Subcutaneous adipose tissue (tissue), 4 donors: ENCODE measurements around the gene UBE2G2. TPM values are rescaled to one million over a fixed set of nuclear protein-coding genes. Genes with fewer than 3 reads are reported as not detected.

ENCODE experiments used
- total RNA-seq, 4 donors: library from RNA; depleted of rRNA; stranded (reverse); fragments of >200 nt; gene quantifications; one replicate each; pipeline ENCODE4 v1.1.0, GENCODE V29; 2016
- TF ChIP-seq, protein P1 (sequence below): fragments of 450-650 bp; IDR thresholded peaks from one replicate; pipeline ENCODE4 v1.5.1; 2016; ENCODE audit warnings: low read depth, mild to moderate bottlenecking, control low read depth, antibody characterized with exemption, moderate library complexity

Gene UBE2G2
- total RNA-seq, 4 donors from 2014 or later: 64.4 to 144 (median 100) TPM

DNA sequence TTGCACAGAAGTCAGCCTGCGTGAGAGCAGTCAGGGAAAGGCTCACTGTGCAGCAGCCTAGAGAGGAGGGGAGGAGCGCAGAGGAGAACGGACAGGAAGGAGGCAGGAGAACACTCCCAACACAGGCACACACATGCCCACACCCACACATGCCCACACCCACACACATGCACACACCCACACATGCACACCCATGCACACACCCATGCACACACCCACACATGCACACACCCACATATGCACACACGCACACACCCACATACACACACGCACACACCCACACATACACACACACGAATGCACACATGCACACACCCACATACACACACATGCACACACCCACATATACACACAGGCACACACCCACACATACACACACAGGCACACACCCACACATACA, 9.2 kb upstream of the UBE2G2 start:
- TF ChIP-seq, protein P1, sequence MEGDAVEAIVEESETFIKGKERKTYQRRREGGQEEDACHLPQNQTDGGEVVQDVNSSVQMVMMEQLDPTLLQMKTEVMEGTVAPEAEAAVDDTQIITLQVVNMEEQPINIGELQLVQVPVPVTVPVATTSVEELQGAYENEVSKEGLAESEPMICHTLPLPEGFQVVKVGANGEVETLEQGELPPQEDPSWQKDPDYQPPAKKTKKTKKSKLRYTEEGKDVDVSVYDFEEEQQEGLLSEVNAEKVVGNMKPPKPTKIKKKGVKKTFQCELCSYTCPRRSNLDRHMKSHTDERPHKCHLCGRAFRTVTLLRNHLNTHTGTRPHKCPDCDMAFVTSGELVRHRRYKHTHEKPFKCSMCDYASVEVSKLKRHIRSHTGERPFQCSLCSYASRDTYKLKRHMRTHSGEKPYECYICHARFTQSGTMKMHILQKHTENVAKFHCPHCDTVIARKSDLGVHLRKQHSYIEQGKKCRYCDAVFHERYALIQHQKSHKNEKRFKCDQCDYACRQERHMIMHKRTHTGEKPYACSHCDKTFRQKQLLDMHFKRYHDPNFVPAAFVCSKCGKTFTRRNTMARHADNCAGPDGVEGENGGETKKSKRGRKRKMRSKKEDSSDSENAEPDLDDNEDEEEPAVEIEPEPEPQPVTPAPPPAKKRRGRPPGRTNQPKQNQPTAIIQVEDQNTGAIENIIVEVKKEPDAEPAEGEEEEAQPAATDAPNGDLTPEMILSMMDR: no peak

DNA sequence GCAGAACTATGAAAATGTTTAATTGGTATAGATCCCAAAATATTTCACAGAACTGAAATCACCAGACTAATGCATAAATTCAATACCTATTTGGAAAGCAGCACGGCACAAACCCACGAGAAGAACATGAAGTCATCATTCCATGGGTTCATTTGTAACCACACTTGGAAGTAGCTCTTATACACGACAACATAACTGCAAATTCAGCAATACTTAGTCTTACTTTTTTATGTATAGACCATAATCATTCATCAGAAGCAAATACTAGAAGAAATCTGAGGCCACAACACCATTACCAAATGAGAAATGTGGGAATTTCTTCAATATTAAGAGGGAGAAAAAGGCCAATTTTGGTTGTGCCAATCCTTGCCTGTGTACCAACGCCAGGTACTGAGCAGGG, 4.2 kb upstream of the UBE2G2 start:
- TF ChIP-seq, protein P1: no peak

DNA sequence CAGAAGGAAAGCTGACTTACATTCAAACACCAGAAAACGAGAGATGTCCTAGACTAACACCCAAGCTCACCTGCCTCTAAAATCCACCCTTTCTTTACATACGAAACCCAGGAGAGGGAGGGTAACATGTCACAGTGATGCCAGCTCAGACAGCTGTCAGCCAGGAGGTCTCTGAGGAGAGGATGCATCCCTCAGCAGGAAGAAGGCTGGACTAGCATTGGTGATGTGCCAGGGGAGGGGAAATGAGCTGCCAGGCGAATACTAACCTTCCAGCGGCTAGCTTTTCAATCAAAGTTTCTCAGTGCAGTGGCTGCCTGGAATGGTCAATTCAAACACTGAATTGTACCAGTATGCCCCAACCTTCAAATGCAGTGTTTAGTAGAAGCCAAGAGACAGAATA, 3.6 kb upstream of the UBE2G2 start:
- TF ChIP-seq, protein P1: no peak

DNA sequence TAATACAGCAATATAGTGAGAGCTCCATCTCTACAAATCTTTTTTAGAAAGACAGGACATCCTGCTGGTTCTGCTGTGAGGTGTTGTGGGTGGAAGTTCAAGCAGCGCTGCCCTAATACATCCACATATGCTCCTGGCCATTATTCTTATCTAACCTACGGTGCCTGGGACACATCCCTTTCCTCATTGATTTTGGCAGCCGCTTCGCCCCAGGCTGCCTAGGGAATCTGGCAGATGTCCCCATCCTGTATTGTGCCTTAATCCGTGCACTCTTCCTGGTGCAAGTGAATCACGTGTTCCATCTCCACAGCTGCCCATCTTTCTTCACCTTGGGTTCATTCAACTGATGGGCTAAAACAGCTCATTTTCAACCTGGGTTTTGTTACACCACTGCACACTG, 3.1 kb upstream of the UBE2G2 start:
- TF ChIP-seq, protein P1: no peak

DNA sequence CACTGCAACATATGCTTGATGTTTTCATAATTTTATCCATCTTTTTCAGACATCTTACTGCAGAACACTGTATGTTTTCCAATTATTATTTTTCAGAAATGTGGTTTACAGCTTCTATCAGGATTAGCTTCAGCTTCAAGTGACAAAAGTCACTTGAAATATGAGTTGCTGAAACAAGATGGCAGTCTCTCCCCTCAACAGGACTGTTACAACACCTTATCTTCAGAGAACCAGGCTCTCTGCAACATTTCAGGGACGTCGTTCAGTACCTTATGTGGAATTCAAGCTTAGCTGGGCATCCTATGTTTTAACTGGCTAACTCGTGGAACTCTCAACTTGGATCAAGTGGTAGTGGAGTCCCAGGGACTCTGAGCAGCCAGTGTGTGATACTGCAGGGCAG, 2.0 kb upstream of the UBE2G2 start:
- TF ChIP-seq, protein P1: no peak

DNA sequence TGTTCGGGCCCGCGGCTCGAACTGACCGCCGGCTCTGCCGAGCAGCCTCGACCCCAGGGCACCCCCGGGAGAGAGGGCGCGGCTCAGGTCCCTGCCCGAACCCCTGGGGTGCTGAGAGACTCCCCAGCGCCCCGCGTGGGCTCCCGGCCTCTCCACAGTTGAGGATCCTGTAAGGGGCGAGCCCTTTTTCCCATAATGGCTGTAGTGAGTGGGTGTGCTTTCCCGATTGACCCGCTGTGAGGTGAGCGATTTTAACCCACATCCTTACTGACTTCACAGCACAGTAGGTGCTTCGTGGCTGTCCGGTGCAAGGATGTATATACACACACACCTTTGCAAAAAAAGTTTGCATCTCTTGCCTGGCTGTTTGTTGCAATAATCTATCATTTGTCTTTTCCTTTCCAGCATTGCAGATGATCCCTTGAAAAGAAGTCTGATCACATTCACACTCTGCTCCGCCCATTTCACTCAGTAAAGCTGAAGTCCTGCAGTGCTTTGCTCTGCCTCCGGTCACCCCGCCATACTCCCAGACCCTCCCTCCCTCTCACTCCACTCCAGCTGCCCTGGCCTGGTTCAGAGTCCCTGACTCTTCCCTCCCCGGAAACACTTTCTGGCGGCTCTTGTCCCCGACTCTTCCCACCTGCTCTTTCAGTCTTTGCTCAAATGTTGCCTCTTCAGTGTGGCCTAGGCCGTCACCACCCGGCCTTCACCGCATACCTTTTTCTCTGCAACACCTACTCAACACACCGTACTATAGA, 955 bp upstream of the UBE2G2 start:
- TF ChIP-seq, protein P1: no peak

DNA sequence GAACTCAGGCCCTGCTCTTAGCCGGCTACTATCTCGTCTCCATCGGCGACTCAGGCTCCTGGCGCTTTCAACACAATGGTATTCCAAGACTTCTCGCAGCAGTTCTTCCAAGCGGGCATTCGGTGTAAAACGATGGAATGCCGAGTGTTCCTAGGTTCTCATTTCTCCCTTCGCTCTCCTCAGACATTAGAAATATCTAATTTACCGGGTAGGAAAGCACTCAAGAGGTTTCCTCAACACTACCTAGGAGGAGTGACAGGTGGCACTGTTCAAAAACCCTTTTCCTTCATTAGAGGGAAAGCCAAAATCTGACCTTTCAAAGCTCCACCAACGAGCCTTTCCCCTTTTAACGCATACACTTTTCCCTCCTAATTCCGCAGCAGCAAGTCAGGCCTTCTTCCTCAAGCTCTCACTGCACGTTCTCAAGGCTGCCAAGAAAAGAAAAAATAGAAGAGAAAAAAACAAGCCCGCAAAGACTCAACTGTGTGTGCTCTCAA, 601 bp downstream of the UBE2G2 start:
- TF ChIP-seq, protein P1: no peak
